Neural cell (in vitro differentiated cells): ENCODE results near the gene PLEKHA7. TPM values are rescaled to one million over a fixed set of nuclear protein-coding genes. Genes with fewer than 3 reads are reported as not detected.

Source experiments
- H2AFZ ChIP-seq: fragments of 200-600, 300-800 bp; sonication (generic), shearing (Covaris generic); 2 replicates; pipeline ENCODE4 v1.6.0; 2014; ENCODE audit warnings: low read depth, mild to moderate bottlenecking, antibody characterized with exemption, low read length, moderate library complexity
- H3F3A ChIP-seq: fragments of 200-600 bp; shearing (Covaris generic); 2 replicates; pipeline ENCODE4 v1.6.1; 2016; ENCODE audit warnings: mild to moderate bottlenecking, moderate library complexity, mixed read lengths, antibody characterized with exemption, low read length; ENCODE audit not compliant: insufficient read depth, poor library complexity, severe bottlenecking
- H3K27ac ChIP-seq: fragments of 200-600, 300-800 bp; sonication (generic), shearing (Covaris generic); 2 replicates; pipeline ENCODE4 v1.5.1; 2014; ENCODE audit warnings: mild to moderate bottlenecking, low read length, moderate library complexity
- H3K27me3 ChIP-seq: fragments of 300-800, 200-600 bp; sonication (generic), shearing (Covaris generic); 2 replicates; pipeline ENCODE4 v1.6.0; 2014; ENCODE audit warnings: mild to moderate bottlenecking, low read depth, low read length, moderate library complexity; ENCODE audit not compliant: insufficient read depth
- H3K36me3 ChIP-seq: fragments of 300-800, 200-600 bp; sonication (generic), shearing (Covaris generic); 2 replicates; pipeline ENCODE4 v1.5.1; 2014; ENCODE audit warnings: mild to moderate bottlenecking, antibody characterized with exemption, low read length, moderate library complexity; ENCODE audit not compliant: insufficient read depth
- H3K4me2 ChIP-seq: fragments of 300-800, 200-600 bp; sonication (generic), shearing (Covaris generic); 2 replicates; pipeline ENCODE4 v1.6.0; 2014; ENCODE audit warnings: mild to moderate bottlenecking, low read length
- H3K4me3 ChIP-seq: fragments of 300-800, 200-600 bp; sonication (generic), shearing (Covaris generic); 2 replicates; pipeline ENCODE4 v1.5.1; 2014; ENCODE audit warnings: mild to moderate bottlenecking, low read length, moderate library complexity
- H3K79me2 ChIP-seq: fragments of 200-600 bp; shearing (Covaris generic); replicated peaks from 2 replicates; pipeline ENCODE4 v1.6.0; 2014; ENCODE audit warnings: mild to moderate bottlenecking, low read length, moderate library complexity; ENCODE audit not compliant: insufficient read depth
- H3K9ac ChIP-seq: fragments of 300-800, 200-600 bp; sonication (generic), shearing (Covaris generic); 2 replicates; pipeline ENCODE4 v1.6.1; 2016; ENCODE audit warnings: mild to moderate bottlenecking, low read length, mixed read lengths
- H3K9me2 ChIP-seq: fragments of 200-600 bp; shearing (Covaris generic); 2 replicates; pipeline ENCODE4 v1.6.1; 2016; ENCODE audit warnings: mild to moderate bottlenecking, low read length, mixed read lengths; ENCODE audit not compliant: insufficient read depth
- H3K9me3 ChIP-seq: fragments of 200-600, 300-800 bp; sonication (generic), shearing (Covaris generic); 2 replicates; pipeline ENCODE4 v1.6.1; 2016; ENCODE audit warnings: mild to moderate bottlenecking, mixed run types, low read length, moderate library complexity, mixed read lengths
- H4K20me1 ChIP-seq: fragments of 200-600 bp; shearing (Covaris generic); 2 replicates; pipeline ENCODE4 v1.6.1; 2016; ENCODE audit warnings: mild to moderate bottlenecking, mixed run types; ENCODE audit not compliant: insufficient read depth
- CTCF ChIP-seq: fragments of 450-650 bp; IDR thresholded peaks from 2 replicates; pipeline ENCODE4 v1.5.1; 2014; ENCODE audit warnings: antibody characterized with exemption, mild to moderate bottlenecking, moderate library complexity; ENCODE audit not compliant: poor library complexity, severe bottlenecking
- EP300 ChIP-seq: fragments of 450-650 bp; conservative IDR thresholded peaks from 2 replicates; pipeline ENCODE4 v1.6.1; 2014; ENCODE audit warnings: antibody characterized with exemption, mild to moderate bottlenecking, moderate library complexity; ENCODE audit not compliant: poor library complexity, severe bottlenecking
- EZH2 ChIP-seq: fragments of 200-600, 300-800 bp; shearing (Covaris generic), sonication (generic); IDR thresholded peaks from 2 replicates; pipeline ENCODE4 v1.6.1; 2014; ENCODE audit warnings: antibody characterized with exemption, low read length, borderline replicate concordance, mild to moderate bottlenecking; ENCODE audit not compliant: insufficient read depth, poor library complexity, severe bottlenecking
- MXI1 ChIP-seq: fragments of 450-650 bp; conservative IDR thresholded peaks from 2 replicates; pipeline ENCODE4 v1.6.1; 2014; ENCODE audit warnings: antibody characterized with exemption, mild to moderate bottlenecking; ENCODE audit not compliant: poor library complexity, severe bottlenecking
- POLR2AphosphoS5 ChIP-seq: IDR thresholded peaks from 2 replicates; pipeline ENCODE4 v1.6.1; 2012
- RAD21 ChIP-seq: fragments of 450-650 bp; conservative IDR thresholded peaks from 2 replicates; pipeline ENCODE4 v1.6.1; 2014; ENCODE audit warnings: antibody characterized with exemption, mild to moderate bottlenecking, moderate library complexity
- SMC3 ChIP-seq: fragments of 450-650 bp; conservative IDR thresholded peaks from 2 replicates; pipeline ENCODE4 v1.6.1; 2014; ENCODE audit warnings: antibody characterized with exemption, mild to moderate bottlenecking, moderate library complexity; ENCODE audit not compliant: poor library complexity
- TAF1 ChIP-seq: IDR thresholded peaks from 2 replicates; pipeline ENCODE4 v1.6.1; 2012; ENCODE audit warnings: low read depth
- polyA plus RNA-seq: library from polyadenylated mRNA; depleted of rRNA; stranded (reverse); fragments of >200 nt; gene quantifications from 2 replicates; pipeline ENCODE4 v1.2.3, GENCODE V29; 2014
- TF ChIP-seq, protein P1 (sequence below): IDR thresholded peaks from 2 replicates; pipeline ENCODE4 v1.6.1; 2012; ENCODE audit warnings: borderline replicate concordance

PLEKHA7 gene
- polyA plus RNA-seq, 1 donor from 2014 or later, result 45.7 TPM

- Histone ChIP-seq H3K36me3 (no peaks in the 10 kb centered on the region), H3K79me2 (peaks cover 15% of the 10 kb centered on the region), H3F3A (peaks cover 19% of the 10 kb centered on the region), H3K4me2 (no peak overlapping the region), H3K9ac (no peak overlapping the region), H3K27ac (peak overlapping the region; percentile 32), H3K9me2 (no peaks in the 10 kb centered on the region), H3K4me3 (no peak overlapping the region), H4K20me1 (no peaks in the 10 kb centered on the region), H2AFZ (no peak overlapping the region), H3K27me3 (no peaks in the 10 kb centered on the region), H3K9me3 (no peaks in the 10 kb centered on the region)
- TF ChIP-seq TAF1 (no peak), MXI1 (no peak), EZH2 (no peak), POLR2AphosphoS5 (no peak), EP300 (no peak), RAD21 (no peak), SMC3 (no peak), CTCF (no peak)
- TF ChIP-seq, protein P1, sequence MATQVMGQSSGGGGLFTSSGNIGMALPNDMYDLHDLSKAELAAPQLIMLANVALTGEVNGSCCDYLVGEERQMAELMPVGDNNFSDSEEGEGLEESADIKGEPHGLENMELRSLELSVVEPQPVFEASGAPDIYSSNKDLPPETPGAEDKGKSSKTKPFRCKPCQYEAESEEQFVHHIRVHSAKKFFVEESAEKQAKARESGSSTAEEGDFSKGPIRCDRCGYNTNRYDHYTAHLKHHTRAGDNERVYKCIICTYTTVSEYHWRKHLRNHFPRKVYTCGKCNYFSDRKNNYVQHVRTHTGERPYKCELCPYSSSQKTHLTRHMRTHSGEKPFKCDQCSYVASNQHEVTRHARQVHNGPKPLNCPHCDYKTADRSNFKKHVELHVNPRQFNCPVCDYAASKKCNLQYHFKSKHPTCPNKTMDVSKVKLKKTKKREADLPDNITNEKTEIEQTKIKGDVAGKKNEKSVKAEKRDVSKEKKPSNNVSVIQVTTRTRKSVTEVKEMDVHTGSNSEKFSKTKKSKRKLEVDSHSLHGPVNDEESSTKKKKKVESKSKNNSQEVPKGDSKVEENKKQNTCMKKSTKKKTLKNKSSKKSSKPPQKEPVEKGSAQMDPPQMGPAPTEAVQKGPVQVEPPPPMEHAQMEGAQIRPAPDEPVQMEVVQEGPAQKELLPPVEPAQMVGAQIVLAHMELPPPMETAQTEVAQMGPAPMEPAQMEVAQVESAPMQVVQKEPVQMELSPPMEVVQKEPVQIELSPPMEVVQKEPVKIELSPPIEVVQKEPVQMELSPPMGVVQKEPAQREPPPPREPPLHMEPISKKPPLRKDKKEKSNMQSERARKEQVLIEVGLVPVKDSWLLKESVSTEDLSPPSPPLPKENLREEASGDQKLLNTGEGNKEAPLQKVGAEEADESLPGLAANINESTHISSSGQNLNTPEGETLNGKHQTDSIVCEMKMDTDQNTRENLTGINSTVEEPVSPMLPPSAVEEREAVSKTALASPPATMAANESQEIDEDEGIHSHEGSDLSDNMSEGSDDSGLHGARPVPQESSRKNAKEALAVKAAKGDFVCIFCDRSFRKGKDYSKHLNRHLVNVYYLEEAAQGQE, result no peak
Measured at GRCh38 chr11:16900491-16900890, 113.7 kb downstream of the PLEKHA7 start.

- H3K4me2 ChIP-seq, result no peak overlapping the region
- H3K27ac ChIP-seq, result peak overlapping the region; percentile 32
- H3K4me3 ChIP-seq, result no peak overlapping the region
- H3K9me2 ChIP-seq, result no peaks in the 10 kb centered on the region
- H3K9ac ChIP-seq, result no peak overlapping the region
- H3F3A ChIP-seq, result peaks cover 22% of the 10 kb centered on the region
- no peaks in the 10 kb centered on the region for H4K20me1 ChIP-seq
- peaks cover 19% of the 10 kb centered on the region for H3K79me2 ChIP-seq
- no peaks in the 10 kb centered on the region for H3K27me3 ChIP-seq
- H3K36me3 ChIP-seq, result no peaks in the 10 kb centered on the region
- TF ChIP-seq CTCF (no peak), TAF1 (no peak), EP300 (no peak), POLR2AphosphoS5 (no peak), EZH2 (no peak), RAD21 (no peak), SMC3 (no peak), MXI1 (no peak)
- TF ChIP-seq, protein P1, result no peak
- no peaks in the 10 kb centered on the region for H3K9me3 ChIP-seq
- no peak overlapping the region for H2AFZ ChIP-seq
Measured at GRCh38 chr11:16899708-16900303, 114.4 kb downstream of the PLEKHA7 start.
